GM12878 (cell line): Measurements from ENCODE around the gene ACKR4. TPM values are rescaled to one million over a fixed set of nuclear protein-coding genes. Genes with fewer than 3 reads are reported as not detected.

Experiments used
- ATAC-seq: fragments of 200-7000 bp; cut with Tn5 transposase; 3 replicates; pipeline ENCODE4 v1.9.1; 2020; ENCODE audit warnings: mild to moderate bottlenecking, moderate library complexity
- BruUV-seq: library from RNA; stranded (reverse); fragments of 400-500 nt; replicated peaks from 2 replicates; lab custom pipeline; 2021; lab: Mats Ljungman, UMichigan
- CTCF ChIA-PET: fragments of 300-600 bp; sonication (Branson Sonifier 250); formaldehyde crosslinking; extraction: SDS; loops from one replicate; lab custom pipeline; 2021; ENCODE audit warnings: inconsistent platforms; lab: Yijun Ruan, JAX
- POLR2A ChIA-PET: fragments of 350-600 bp; formaldehyde crosslinking; extraction: SDS; loops from one replicate; lab custom pipeline; 2021; ENCODE audit warnings: inconsistent platforms; lab: Charles Lee
- RAD21 ChIA-PET: fragments of 300-600 bp; sonication (Branson Sonifier 250); formaldehyde crosslinking; loops from one replicate; lab custom pipeline; 2023; ENCODE audit warnings: antibody characterized with exemption; ENCODE audit not compliant: unreplicated experiment; lab: Charles Lee
- SMC1A ChIA-PET: fragments of 300-600 bp; sonication (Branson Sonifier 250); formaldehyde crosslinking; loops from one replicate; lab custom pipeline; 2023; ENCODE audit not compliant: unreplicated experiment, uncharacterized antibody; lab: Charles Lee
- DNase-seq: peaks from one replicate; pipeline ENCODE4 v3.0.0-alpha.2; 2011; ENCODE audit warnings: low read depth, low spot score
- FAIRE-seq: peaks from 3 replicates; lab custom pipeline; 2011; peaks lifted over from hg19 to GRCh38; lab: Jason Lieb, UNC
- H2AFZ ChIP-seq: 2 replicates; pipeline ENCODE4 v1.6.0; 2011; ENCODE audit warnings: low read depth, low read length, control low read depth; ENCODE audit not compliant: control insufficient read depth
- H3K27ac ChIP-seq: 2 replicates; pipeline ENCODE4 v1.5.1; 2011; ENCODE audit warnings: control low read depth; ENCODE audit not compliant: control insufficient read depth, insufficient read depth
- H3K27me3 ChIP-seq, 2 experiments: replicated peaks in 1 of 2; 2 replicates each; pipeline versions ENCODE4 v1.6.0 to v1.6.1; 2011; ENCODE audit warnings: low read length in 1 of 2; ENCODE audit not compliant: control insufficient read depth in 2 of 2, insufficient read depth in 2 of 2
- H3K36me3 ChIP-seq, 2 experiments: 2 replicates each; pipeline ENCODE4 v1.5.1; 2011; ENCODE audit warnings: low read length in 1 of 2; ENCODE audit not compliant: control insufficient read depth in 2 of 2, insufficient read depth in 2 of 2
- H3K4me1 ChIP-seq: 2 replicates; pipeline ENCODE4 v1.6.1; 2011; ENCODE audit warnings: mild to moderate bottlenecking, low read length, moderate library complexity, mixed read lengths; ENCODE audit not compliant: control insufficient read depth, insufficient read depth
- H3K4me2 ChIP-seq: 2 replicates; pipeline ENCODE4 v1.6.0; 2011; ENCODE audit warnings: control low read depth; ENCODE audit not compliant: control insufficient read depth, insufficient read depth
- H3K4me3 ChIP-seq: fragments of 200-600 bp; sonication (generic); 2 replicates; pipeline ENCODE4 v1.5.1; 2016
- H3K79me2 ChIP-seq: 2 replicates; pipeline ENCODE4 v1.6.0; 2011; ENCODE audit warnings: low read length; ENCODE audit not compliant: control insufficient read depth, insufficient read depth
- H3K9ac ChIP-seq: 2 replicates; pipeline ENCODE4 v1.8.0; 2011; ENCODE audit warnings: low read length, control low read depth, mixed read lengths; ENCODE audit not compliant: control insufficient read depth, insufficient read depth
- H3K9me3 ChIP-seq: replicated peaks from 3 replicates; pipeline ENCODE4 v1.5.1; 2011; ENCODE audit warnings: mild to moderate bottlenecking, low read length; ENCODE audit not compliant: control insufficient read depth, insufficient read depth
- H4K20me1 ChIP-seq: 2 replicates; pipeline ENCODE4 v1.6.0; 2011; ENCODE audit not compliant: control insufficient read depth, insufficient read depth
- BMI1 ChIP-seq: fragments of 450-650 bp; IDR thresholded peaks from 2 replicates; pipeline ENCODE4 v1.6.1; 2016; ENCODE audit warnings: mild to moderate bottlenecking, moderate library complexity, borderline replicate concordance
- FOXK2 ChIP-seq: fragments of 450-650 bp; IDR thresholded peaks from 2 replicates; pipeline ENCODE4 v1.6.1; 2017; ENCODE audit warnings: mild to moderate bottlenecking, moderate library complexity
- NKRF ChIP-seq: fragments of 450-650 bp; conservative IDR thresholded peaks from 2 replicates; pipeline ENCODE4 v1.6.1; 2017; ENCODE audit warnings: mild to moderate bottlenecking, moderate library complexity
- PAX8 ChIP-seq: fragments of 450-650 bp; IDR thresholded peaks from 2 replicates; pipeline ENCODE4 v1.6.1; 2017; ENCODE audit warnings: mild to moderate bottlenecking, moderate library complexity
- WGBS: methylation state at CpG from one replicate; pipeline ENCODE4 v1.1.6; 2016; ENCODE audit warnings: low lambda C conversion rate; ENCODE audit not compliant: insufficient replicate concordance, insufficient coverage; ENCODE audit errors: missing lambda C conversion rate; 5-methylcytosine and 5-hydroxymethylcytosine counted together
- in situ Hi-C: fragments of 300-500 bp; cut with MboI; formaldehyde crosslinking; loops from 9 replicates; pipeline ENCODE4 v1.14.3; 2018; ENCODE audit warnings: mixed read lengths
- intact Hi-C: fragments of 100-400 bp; cut with micrococcal nuclease; formaldehyde crosslinking; loops from one replicate; pipeline ENCODE4 v1.14.2; 2022; ENCODE audit not compliant: unreplicated experiment
- polyA plus RNA-seq, 11 experiments: library from polyadenylated mRNA; depleted of rRNA in 4 of 11; unstranded in 6 of 11; stranded (reverse) in 5 of 11; fragments of >200 nt; fragmentation: Nextera tagmentation in 4 of 11; fragmentation: Illumina TruSeq in 1 of 11; extraction: Ambion mirVana in 4 of 11; extraction: Trizol in 1 of 11; gene quantifications; 1 replicate in 1 of 11; 2 replicates in 10 of 11; pipeline versions ENCODE4 v1.2.1 to v1.2.3, GENCODE V29; 2011 to 2016; ENCODE audit warnings: inconsistent platforms in 2 of 11, missing spikeins in 2 of 11, low read depth in 1 of 11
- total RNA-seq, 4 experiments: library from RNA; depleted of rRNA in 3 of 4; stranded (reverse); fragments of >200 nt in 3 of 4; fragmentation: Illumina TruSeq in 1 of 4; extraction: Trizol in 1 of 4; gene quantifications; 2 replicates each; pipeline versions ENCODE4 v1.2.1 to v1.2.3, GENCODE V29; 2013 to 2021

ACKR4 gene
- total and polyA plus RNA-seq, 10 of the 15 experiments (the other 5 are each of a cell fraction or from before 2014, with no cell fraction given) = 0.06 to 0.40 (median 0.12) TPM

DNA sequence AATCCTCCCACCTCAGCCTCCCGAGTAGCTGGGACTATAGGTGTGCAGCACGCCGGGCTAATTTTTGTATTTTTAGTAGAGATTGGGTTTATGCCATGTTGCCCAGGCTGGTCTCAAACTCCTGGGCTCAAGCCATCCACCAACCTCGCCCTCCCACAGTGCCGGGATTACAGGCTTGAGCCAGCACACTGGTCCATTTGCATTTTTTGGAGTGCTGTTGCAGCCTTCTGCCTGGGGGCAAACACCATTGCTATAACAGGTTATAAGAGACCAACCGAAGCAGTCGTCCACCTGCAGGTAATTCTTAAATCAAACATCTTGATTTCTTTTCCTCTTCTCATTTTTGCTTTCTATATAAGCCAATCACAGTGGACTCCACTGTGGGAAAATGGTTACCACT, 27.7 kb downstream of the ACKR4 start:
- intact Hi-C loops (no loop called here), in situ Hi-C loops (no loop called here)
- Histone ChIP-seq H3K4me1 (peaks cover 12% of the 10 kb centered on the region), H3K9me3 (no peaks in the 10 kb centered on the region), H2AFZ (no peak overlapping the region), H3K27me3 (no peaks in the 10 kb centered on the region), H3K27ac (no peak overlapping the region), H3K79me2 (no peaks in the 10 kb centered on the region), H3K36me3 (peaks cover 0 to 5% of the 10 kb centered on the region in 2 experiments; a peak in 2 of 4 replicates), H4K20me1 (no peaks in the 10 kb centered on the region), H3K4me2 (no peak overlapping the region), H3K4me3 (no peak overlapping the region), H3K9ac (no peak overlapping the region)
- FAIRE-seq (no peak), ATAC-seq (no peak), DNase-seq (no peak)
- RAD21 ChIA-PET = interaction anchor here (1.9 kb wide), 1 partner anchor 18 kb away, joined by 6 read pairs; no protein-coding TSS in a partner anchor
- BruUV-seq = no TSS peak
- POLR2A ChIA-PET = no interaction called here
- CTCF ChIA-PET = interaction anchor here (2.9 kb wide), 1 partner anchor 18 kb away, joined by 21 read pairs; no protein-coding TSS in a partner anchor
- SMC1A ChIA-PET = interaction anchor here (1.4 kb wide), 1 partner anchor 11 kb away, joined by 4 read pairs; no protein-coding TSS in a partner anchor
- TF ChIP-seq BMI1 (no peak), PAX8 (no peak), NKRF (no peak), FOXK2 (no peak)
- WGBS = 98% methylated on average over 7 of the region's 7 CpGs
